ENCODE measurements around the gene XRCC6.

DNA sequence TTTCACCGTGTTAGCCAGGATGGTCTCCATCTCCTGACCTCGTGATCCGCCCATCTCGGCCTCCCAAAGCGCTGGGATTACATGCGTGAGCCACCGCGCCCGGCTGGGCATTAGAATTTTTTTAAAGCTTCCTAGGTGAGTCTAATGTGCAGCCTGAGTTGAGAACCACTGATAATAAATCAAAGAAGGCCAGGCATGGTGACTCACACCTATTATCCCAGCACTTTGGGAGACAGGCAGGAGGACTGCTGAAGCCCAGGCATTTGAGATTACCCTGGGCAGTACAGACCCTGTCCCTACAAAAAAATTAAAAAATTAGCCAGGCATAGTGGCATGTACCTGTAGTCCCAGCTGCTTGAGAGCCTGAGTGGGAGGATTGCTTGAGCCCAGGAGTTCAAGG is 91.9 kb downstream of the XRCC6 start:
- TF ChIP-seq POLR2A (IDR thresholded peaks at IDR 0.05) = no peak
- no peak for TF ChIP-seq CTCF (IDR thresholded peaks at IDR 0.05)

All from Peyer's patch (tissue), 4 donors.